Measurements from ENCODE around the gene HS3ST6.

DNA sequence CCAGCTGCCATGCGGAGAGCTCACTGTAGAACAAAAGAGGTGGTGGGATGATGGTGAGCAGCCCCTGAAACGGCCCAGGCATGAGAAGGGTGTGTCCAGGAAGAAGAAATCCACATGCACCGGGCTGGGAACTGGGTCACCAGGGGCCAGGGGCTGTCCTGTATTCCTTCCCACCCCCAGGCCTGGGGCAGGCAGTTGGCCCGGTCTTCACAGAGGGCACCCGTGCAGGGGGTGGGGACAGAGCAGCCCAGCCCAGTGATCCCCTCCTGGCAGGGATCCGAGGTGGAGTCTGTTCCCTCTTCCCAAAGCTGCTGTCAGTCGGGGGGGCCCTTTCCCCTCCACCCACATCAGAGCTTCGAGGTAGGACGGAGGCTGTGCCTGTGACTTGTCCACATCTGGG, 9.2 kb downstream of the HS3ST6 start:
- TF ChIP-seq, protein P1, sequence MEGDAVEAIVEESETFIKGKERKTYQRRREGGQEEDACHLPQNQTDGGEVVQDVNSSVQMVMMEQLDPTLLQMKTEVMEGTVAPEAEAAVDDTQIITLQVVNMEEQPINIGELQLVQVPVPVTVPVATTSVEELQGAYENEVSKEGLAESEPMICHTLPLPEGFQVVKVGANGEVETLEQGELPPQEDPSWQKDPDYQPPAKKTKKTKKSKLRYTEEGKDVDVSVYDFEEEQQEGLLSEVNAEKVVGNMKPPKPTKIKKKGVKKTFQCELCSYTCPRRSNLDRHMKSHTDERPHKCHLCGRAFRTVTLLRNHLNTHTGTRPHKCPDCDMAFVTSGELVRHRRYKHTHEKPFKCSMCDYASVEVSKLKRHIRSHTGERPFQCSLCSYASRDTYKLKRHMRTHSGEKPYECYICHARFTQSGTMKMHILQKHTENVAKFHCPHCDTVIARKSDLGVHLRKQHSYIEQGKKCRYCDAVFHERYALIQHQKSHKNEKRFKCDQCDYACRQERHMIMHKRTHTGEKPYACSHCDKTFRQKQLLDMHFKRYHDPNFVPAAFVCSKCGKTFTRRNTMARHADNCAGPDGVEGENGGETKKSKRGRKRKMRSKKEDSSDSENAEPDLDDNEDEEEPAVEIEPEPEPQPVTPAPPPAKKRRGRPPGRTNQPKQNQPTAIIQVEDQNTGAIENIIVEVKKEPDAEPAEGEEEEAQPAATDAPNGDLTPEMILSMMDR (IDR thresholded peaks at IDR 0.05; ENCODE audit: insufficient read depth, low read length), result no peak
- no peak for TF ChIP-seq POLR2AphosphoS5 (IDR thresholded peaks at IDR 0.05; ENCODE audit: low read depth)
- TF ChIP-seq GABPA (IDR thresholded peaks at IDR 0.05; ENCODE audit: low read depth), result no peak
- TF ChIP-seq, protein P2, sequence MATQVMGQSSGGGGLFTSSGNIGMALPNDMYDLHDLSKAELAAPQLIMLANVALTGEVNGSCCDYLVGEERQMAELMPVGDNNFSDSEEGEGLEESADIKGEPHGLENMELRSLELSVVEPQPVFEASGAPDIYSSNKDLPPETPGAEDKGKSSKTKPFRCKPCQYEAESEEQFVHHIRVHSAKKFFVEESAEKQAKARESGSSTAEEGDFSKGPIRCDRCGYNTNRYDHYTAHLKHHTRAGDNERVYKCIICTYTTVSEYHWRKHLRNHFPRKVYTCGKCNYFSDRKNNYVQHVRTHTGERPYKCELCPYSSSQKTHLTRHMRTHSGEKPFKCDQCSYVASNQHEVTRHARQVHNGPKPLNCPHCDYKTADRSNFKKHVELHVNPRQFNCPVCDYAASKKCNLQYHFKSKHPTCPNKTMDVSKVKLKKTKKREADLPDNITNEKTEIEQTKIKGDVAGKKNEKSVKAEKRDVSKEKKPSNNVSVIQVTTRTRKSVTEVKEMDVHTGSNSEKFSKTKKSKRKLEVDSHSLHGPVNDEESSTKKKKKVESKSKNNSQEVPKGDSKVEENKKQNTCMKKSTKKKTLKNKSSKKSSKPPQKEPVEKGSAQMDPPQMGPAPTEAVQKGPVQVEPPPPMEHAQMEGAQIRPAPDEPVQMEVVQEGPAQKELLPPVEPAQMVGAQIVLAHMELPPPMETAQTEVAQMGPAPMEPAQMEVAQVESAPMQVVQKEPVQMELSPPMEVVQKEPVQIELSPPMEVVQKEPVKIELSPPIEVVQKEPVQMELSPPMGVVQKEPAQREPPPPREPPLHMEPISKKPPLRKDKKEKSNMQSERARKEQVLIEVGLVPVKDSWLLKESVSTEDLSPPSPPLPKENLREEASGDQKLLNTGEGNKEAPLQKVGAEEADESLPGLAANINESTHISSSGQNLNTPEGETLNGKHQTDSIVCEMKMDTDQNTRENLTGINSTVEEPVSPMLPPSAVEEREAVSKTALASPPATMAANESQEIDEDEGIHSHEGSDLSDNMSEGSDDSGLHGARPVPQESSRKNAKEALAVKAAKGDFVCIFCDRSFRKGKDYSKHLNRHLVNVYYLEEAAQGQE (IDR thresholded peaks at IDR 0.05; ENCODE audit: insufficient replicate concordance, low read depth), result no peak

Data from HL-60 (cell line).